ENCODE data around the gene CCT8.

GRCh38 chr21:29075706-29076466, 2.4 kb upstream of the CCT8 start:
- TF ChIP-seq POLR2AphosphoS5 (IDR thresholded peaks at IDR 0.05), result no peak
- no peak for TF ChIP-seq EP300 (IDR thresholded peaks at IDR 0.05)
